Measurements from ENCODE around the gene LRP8.
A peak's percentile ranks its signal among the peaks of the same experiment; 100 is the strongest.

Gene LRP8

DNA sequence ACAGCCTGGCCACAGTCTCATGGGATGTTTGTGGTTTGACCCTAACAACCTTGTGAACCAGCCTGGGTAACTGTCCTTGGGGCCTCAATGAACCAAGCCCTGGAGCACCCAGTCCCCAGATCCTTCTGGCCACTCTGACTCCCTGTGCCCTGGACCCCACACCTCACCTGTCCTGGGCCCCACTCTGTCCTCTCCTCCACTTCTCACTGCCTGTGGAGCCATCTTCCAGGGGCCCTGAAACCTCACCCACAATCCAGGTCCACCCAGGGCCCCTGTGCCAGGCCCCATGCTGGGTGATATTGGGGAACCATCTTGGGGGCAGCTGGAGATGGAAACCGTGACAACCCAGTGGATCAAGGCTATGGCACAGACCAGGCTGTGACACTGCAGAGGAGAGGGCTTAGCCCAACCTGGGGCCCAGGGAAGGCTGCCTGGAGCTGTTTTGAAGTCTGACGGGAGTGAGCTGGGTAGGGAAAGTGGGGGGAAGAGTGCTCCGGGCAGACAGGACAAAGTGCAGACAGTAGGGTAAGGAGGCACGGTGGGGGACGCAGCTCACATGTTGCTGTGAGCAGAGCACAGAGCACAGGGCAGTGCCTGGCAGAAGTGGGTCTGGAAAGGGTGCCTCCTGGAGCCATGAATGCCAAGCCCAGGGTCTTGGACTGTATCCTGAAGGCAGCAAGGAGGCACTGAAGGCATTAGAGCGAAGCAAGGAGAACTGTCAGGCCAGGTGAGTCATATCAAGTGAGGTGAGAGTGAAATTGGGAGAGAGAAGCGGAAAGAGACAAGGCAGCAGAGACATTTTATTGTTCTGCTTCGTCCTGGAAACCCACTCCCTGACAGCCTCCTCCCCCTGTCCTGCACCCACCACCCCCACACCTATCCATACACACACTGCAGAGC is 12.1 kb upstream of the LRP8 start:
- no peak for DNase-seq

DNA sequence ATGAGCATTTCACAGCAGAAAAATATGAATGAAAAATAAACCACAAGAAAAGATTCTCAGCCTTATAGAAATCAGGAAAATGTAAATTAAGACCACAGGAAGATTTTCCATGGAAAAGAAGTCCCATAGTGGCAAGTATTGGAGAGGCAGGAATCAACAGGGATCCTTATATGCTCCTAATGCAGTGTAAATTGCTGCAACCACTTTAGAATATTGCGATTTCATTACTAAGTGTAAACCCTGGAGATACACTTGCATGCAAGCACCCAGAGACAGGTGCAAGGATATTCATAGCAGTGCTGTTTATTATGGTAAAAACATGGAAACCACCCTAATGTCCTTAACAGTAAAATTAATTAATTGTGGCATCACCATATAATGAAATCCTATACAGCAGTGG is 10.6 kb upstream of the LRP8 start:
- no peak for DNase-seq

- no peak for DNase-seq
Measured at GRCh38 chr1:53337499-53337898, 9.6 kb upstream of the LRP8 start.

DNA sequence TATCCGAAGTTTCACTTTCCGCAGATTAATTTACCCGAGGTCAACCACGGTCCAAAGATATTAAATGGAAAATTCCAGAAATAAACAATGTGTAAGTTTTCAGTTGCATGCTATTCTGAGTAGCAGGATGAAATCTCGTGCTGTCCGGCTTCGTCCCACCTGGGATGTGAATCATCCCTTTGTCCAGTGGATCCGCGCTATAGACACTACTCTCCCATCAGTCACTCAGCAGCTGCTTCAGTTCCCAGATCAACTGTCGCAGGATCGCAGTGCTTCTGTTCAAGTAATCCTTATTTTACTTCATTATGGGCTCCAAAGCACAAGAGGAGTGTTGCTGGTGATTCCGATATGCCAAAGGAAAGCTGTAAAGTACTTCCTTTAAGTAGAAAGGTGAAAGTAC is 8.3 kb upstream of the LRP8 start:
- DNase-seq: no peak

- no peak for DNase-seq
Measured at GRCh38 chr1:53335661-53336060, 7.8 kb upstream of the LRP8 start.

DNA sequence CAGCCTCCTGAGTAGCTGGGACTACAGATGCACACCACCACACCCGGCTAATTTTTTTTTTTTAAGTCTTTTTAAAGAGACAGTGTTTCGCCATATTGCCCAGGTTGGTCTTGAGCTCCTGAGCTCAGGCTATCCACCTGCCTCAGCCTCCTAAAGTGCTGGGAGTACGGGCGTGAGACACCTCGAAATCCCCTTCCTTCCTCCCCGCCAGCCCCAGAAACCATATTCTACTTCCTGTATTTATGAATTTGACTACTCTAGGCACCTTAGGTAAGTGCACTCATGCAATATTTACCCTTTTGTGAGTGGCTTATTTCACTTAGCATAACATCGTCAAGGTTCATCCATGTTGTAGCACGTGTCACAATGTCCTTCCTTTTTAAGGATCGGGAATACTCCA is 6.9 kb upstream of the LRP8 start:
- peak; percentile 21 for DNase-seq

DNA sequence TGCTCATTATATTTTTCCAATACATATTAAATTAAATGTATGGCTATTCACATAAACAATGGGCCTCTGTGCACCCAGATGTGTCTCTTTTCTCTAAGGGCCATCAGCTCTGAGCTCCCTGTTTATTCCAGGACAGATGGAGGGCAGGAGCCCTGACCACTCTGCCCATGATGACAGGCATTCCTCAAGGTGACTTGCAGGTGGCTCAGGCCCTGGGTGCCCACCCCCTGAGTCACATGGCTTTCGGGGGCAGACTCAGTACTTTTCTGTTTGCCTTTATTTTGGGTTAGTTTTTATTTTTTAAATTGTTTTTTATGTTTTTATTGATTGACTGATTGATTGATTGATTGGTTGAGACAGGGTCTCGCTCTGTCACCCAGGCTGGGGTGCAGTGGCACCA is 6.4 kb upstream of the LRP8 start:
- no peak for DNase-seq

DNA sequence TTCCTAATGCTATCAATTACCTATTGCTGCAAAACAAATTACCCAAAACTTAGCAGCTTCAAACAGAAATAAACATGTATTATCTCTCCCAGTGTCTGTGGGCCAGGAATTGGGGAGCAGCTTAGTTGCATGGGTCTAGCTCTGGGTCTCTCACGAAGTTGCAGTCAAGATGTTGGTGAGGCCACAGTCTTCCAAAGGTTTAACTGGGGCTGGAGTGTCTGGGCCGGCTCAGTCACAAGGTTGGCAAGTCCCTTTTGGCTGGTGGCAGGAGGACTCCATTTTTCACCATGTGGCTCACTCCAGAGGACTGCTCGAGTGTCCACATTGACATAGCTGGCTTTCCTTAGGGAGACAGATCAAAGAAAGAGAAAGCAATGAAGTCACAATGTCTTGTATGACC is 5.0 kb upstream of the LRP8 start:
- no peak for DNase-seq

DNA sequence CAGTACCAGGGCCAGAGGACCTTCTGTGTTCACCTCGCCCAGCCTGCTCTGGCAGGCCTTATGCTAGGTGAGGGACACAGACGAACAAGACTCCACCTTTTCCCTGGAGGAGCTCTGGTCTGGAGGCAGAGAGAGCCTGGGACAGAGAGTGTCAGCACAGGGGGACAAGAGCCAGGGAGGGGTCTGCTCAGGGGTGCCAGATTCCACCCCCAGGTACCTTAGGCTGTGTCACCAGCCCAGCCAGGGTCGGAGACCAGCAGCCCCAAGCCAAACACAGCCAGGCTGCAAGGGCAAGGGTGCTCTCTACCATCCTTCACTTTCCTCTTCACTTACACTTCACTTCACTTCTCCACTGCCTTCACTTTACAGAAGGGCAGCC is 4.3 kb upstream of the LRP8 start:
- no peak for DNase-seq

GRCh38 chr1:53331446-53332185 is 3.7 kb upstream of the LRP8 start:
- no peak for DNase-seq

DNA sequence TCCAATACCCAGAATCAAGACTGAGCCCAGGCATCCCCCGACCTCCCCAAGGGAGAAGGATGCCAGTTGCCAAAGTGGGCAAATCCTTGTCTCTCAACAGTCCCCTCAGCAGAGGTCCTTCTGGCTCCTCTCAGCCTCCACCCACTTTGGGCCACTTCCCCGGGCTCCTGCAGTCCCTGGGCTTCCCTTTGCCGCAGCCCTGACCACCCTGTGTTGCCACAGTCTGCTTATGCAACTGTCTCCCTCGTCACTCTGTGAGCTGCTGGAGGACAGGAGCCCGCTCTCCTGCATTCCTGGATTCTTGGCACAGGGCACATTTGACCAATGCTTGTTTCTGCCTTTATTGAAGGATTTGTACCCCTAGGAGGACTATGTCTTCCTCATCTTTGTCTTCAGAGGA is 2.9 kb upstream of the LRP8 start:
- no peak for DNase-seq

- DNase-seq: no peak
Measured at GRCh38 chr1:53328541-53329499, 950 bp upstream of the LRP8 start.

GRCh38 chr1:53327182-53327913 is 522 bp downstream of the LRP8 start:
- DNase-seq: peak; percentile 36

GRCh38 chr1:53326598-53327181 is 1.2 kb downstream of the LRP8 start:
- no peak for DNase-seq

GRCh38 chr1:53326088-53326597 is 1.7 kb downstream of the LRP8 start:
- peak; percentile 94 for DNase-seq

DNA sequence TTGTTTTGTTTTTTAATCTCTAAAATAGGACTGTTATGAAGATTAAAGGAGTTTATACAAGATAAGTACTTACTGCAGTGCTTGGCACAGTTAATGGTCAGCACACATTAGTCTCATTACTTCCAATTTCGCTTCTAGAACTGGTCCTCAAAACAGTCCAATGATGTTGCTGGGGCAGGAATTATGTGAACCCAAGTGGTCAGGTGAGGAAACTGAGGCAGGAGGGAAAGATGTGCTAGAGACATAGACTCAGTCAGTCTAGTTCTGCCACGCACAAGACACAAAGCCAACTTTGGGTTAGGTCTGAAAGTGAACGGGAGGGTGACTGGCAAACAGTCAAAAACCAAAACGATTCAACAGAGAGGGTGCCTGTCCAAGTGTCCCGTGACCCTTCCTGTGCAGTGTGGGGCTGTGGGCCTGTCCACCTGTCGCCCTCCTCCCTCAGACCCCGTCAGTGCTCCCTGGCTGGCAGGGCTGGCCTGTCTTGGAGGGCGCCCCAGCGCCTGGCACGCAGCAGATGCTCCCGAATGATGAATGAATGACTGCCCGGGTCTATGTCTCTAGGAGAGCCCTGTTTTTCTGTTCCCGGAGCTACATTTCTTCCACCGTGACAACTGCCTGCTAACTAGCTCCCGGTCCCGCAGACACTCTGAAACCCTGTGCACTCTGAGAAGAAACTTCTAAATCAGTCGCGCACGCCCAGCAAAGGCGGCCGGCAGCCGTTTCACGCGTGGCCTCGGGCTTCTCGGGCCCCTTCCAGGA is 2.4 kb downstream of the LRP8 start:
- DNase-seq: no peak

GRCh38 chr1:53324728-53325297 is 3.1 kb downstream of the LRP8 start:
- DNase-seq: no peak

DNA sequence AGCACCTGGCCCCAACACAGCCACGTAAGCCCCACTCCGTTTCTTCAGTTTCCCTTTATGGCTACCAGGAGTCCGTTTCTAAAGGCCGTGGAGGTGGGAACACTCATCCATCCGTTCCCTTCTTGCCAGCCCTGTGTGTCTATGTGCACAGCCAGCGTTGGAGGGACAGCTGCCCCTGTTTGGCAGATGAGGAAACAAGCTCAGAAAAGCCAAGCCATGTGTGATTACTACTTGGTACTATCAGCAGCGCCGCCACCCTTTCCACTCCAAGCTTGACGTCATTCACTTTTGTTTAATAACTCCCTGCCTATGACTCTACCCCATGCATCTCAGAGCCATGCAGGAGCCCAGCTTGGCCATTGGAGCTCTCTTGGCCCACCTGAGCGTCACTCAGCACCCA is 3.5 kb downstream of the LRP8 start:
- no peak for DNase-seq

DNA sequence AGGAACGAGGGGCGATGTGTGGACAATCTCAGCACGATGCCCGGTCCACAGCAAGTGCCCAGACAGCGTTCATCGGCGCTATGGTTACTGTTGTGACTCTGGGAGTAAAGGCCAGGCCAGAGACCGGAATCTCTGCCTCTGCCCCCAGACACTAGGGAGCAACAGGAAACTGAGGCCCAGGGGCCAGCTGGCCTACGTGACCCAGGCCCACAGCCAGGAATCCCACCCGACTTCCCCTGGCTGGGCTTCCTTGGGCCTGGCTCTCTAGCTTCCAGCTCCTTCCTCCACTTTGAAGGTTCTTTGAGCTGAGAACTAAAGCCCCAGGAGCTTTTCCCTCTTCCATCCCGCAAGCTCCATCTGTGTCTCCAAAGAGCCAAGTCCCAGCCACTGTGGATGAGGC is 4.6 kb downstream of the LRP8 start:
- no peak for DNase-seq

GRCh38 chr1:53321776-53322602 is 5.9 kb downstream of the LRP8 start:
- no peak for DNase-seq

All from CD4-positive, alpha-beta T cell treated with Interleukin-4 for 4 hours (primary cell).